HEK293 (cell line): ENCODE results near the gene KPNA6.

Source experiments
- BCL11B ChIP-seq: fragments of 450-650 bp; formaldehyde crosslinking; IDR thresholded peaks from 2 replicates; pipeline ENCODE4 v1.5.1; 2016; ENCODE audit warnings: low read depth, missing biosample characterization, missing genetic modification characterization
- CTCF ChIP-seq: fragments of 450-650 bp; formaldehyde crosslinking; IDR thresholded peaks from 2 replicates; pipeline ENCODE4 v1.5.1; 2016; ENCODE audit warnings: missing biosample characterization, missing genetic modification characterization
- GLI4 ChIP-seq: fragments of 450-650 bp; formaldehyde crosslinking; IDR thresholded peaks from 2 replicates; pipeline ENCODE4 v1.5.1; 2016; ENCODE audit warnings: missing biosample characterization, missing genetic modification characterization
- HIC1 ChIP-seq: fragments of 450-650 bp; formaldehyde crosslinking; IDR thresholded peaks from 2 replicates; pipeline ENCODE4 v1.5.1; 2016; ENCODE audit warnings: missing biosample characterization, missing genetic modification characterization
- KLF10 ChIP-seq: fragments of 450-650 bp; IDR thresholded peaks from 2 replicates; pipeline ENCODE4 v1.5.1; 2018; ENCODE audit warnings: missing biosample characterization, mild to moderate bottlenecking, missing genetic modification characterization
- MEIS1 ChIP-seq: sonication (generic); formaldehyde crosslinking; IDR thresholded peaks from 2 replicates; pipeline ENCODE4 v1.8.1; 2022; ENCODE audit warnings: missing genetic modification reagents, mild to moderate bottlenecking, borderline replicate concordance
- RBAK ChIP-seq: fragments of 450-650 bp; formaldehyde crosslinking; IDR thresholded peaks from 2 replicates; pipeline ENCODE4 v1.5.1; 2016; ENCODE audit warnings: missing biosample characterization, missing genetic modification characterization
- SCRT1 ChIP-seq: fragments of 450-650 bp; formaldehyde crosslinking; IDR thresholded peaks from 2 replicates; pipeline ENCODE4 v1.5.1; 2016; ENCODE audit warnings: missing biosample characterization, missing genetic modification characterization, borderline replicate concordance
- YY1 ChIP-seq: fragments of 450-650 bp; formaldehyde crosslinking; IDR thresholded peaks from 2 replicates; pipeline ENCODE4 v1.5.1; 2018; ENCODE audit warnings: missing biosample characterization, missing genetic modification characterization
- ZBTB20 ChIP-seq: fragments of 450-650 bp; formaldehyde crosslinking; IDR thresholded peaks from 2 replicates; pipeline ENCODE4 v1.5.1; 2016; ENCODE audit warnings: missing biosample characterization, missing genetic modification characterization
- ZNF114 ChIP-seq: fragments of 450-650 bp; formaldehyde crosslinking; IDR thresholded peaks from 2 replicates; pipeline ENCODE4 v1.5.0; 2017; ENCODE audit warnings: missing biosample characterization, missing genetic modification characterization
- ZNF132 ChIP-seq: fragments of 450-650 bp; formaldehyde crosslinking; IDR thresholded peaks from 2 replicates; pipeline ENCODE4 v1.5.1; 2017; ENCODE audit warnings: missing biosample characterization, missing genetic modification characterization, borderline replicate concordance
- ZNF140 ChIP-seq: fragments of 450-650 bp; formaldehyde crosslinking; IDR thresholded peaks from 2 replicates; pipeline ENCODE4 v1.5.1; 2016; ENCODE audit warnings: missing biosample characterization, missing genetic modification characterization
- ZNF155 ChIP-seq: fragments of 450-650 bp; formaldehyde crosslinking; IDR thresholded peaks from 2 replicates; pipeline ENCODE4 v1.5.1; 2016; ENCODE audit warnings: missing biosample characterization, missing genetic modification characterization
- ZNF169 ChIP-seq: fragments of 450-650 bp; formaldehyde crosslinking; IDR thresholded peaks from 2 replicates; pipeline ENCODE4 v1.5.1; 2016; ENCODE audit warnings: missing biosample characterization, missing genetic modification characterization
- ZNF2 ChIP-seq: fragments of 450-650 bp; formaldehyde crosslinking; IDR thresholded peaks from 2 replicates; pipeline ENCODE4 v1.5.1; 2016; ENCODE audit warnings: missing biosample characterization, missing genetic modification characterization
- ZNF404 ChIP-seq: fragments of 450-650 bp; formaldehyde crosslinking; IDR thresholded peaks from 2 replicates; pipeline ENCODE4 v1.5.1; 2017; ENCODE audit warnings: missing biosample characterization, missing genetic modification characterization
- ZNF488 ChIP-seq: fragments of 450-650 bp; formaldehyde crosslinking; IDR thresholded peaks from 2 replicates; pipeline ENCODE4 v1.5.1; 2016; ENCODE audit warnings: missing biosample characterization, missing genetic modification characterization
- ZNF501 ChIP-seq: fragments of 450-650 bp; formaldehyde crosslinking; IDR thresholded peaks from 2 replicates; pipeline ENCODE4 v1.5.1; 2016; ENCODE audit warnings: missing biosample characterization, missing genetic modification characterization
- ZNF513 ChIP-seq: fragments of 450-650 bp; IDR thresholded peaks from 2 replicates; pipeline ENCODE4 v1.5.1; 2018; ENCODE audit warnings: missing biosample characterization, missing genetic modification characterization
- ZNF518A ChIP-seq: fragments of 450-650 bp; formaldehyde crosslinking; conservative IDR thresholded peaks from 2 replicates; pipeline ENCODE4 v1.5.1; 2016; ENCODE audit warnings: low read depth, missing biosample characterization, missing genetic modification characterization
- ZNF561 ChIP-seq: fragments of 450-650 bp; IDR thresholded peaks from 2 replicates; pipeline ENCODE4 v1.5.1; 2018; ENCODE audit warnings: missing biosample characterization, missing genetic modification characterization, borderline replicate concordance
- ZNF621 ChIP-seq: fragments of 450-650 bp; formaldehyde crosslinking; IDR thresholded peaks from 2 replicates; pipeline ENCODE4 v1.5.1; 2017; ENCODE audit warnings: missing biosample characterization, missing genetic modification characterization
- ZNF624 ChIP-seq: fragments of 450-650 bp; formaldehyde crosslinking; IDR thresholded peaks from 2 replicates; pipeline ENCODE4 v1.5.1; 2017; ENCODE audit warnings: missing biosample characterization, missing genetic modification characterization
- ZNF791 ChIP-seq: fragments of 450-650 bp; formaldehyde crosslinking; IDR thresholded peaks from 2 replicates; pipeline ENCODE4 v1.5.1; 2016; ENCODE audit warnings: missing biosample characterization, missing genetic modification characterization
- ZSCAN23 ChIP-seq: fragments of 450-650 bp; formaldehyde crosslinking; IDR thresholded peaks from 2 replicates; pipeline ENCODE4 v1.5.1; 2016; ENCODE audit warnings: missing biosample characterization, missing genetic modification characterization

KPNA6 gene

GRCh38 chr1:32179443-32180185, 71.8 kb downstream of the KPNA6 start, which contains the start of gene TXLNA (continued):
- TF ChIP-seq CTCF (tag by site-specific recombination) (peak; percentile 49; the same call in 1 of the 2 replicates), ZNF169 (no peak), YY1 (tag by site-specific recombination) (no peak; the same call in 1 of the 2 replicates), MEIS1 (CRISPR knock-in tag) (no peak), KLF10 (tag by site-specific recombination) (peak; percentile 60; the same call in 1 of the 2 replicates), ZNF488 (tag by site-specific recombination) (no peak), BCL11B (peak; percentile 96), RBAK (no peak), ZNF404 (no peak), ZNF561 (no peak; the same call in 1 of the 2 replicates), ZNF155 (tag by site-specific recombination) (no peak), HIC1 (no peak), ZSCAN23 (tag by site-specific recombination) (no peak), ZNF513 (tag by site-specific recombination) (no peak; the same call in 1 of the 2 replicates), ZNF518A (tag by site-specific recombination) (peak; percentile 56), ZNF791 (tag by site-specific recombination) (no peak), ZNF140 (tag by site-specific recombination) (no peak), ZBTB20 (peak; percentile 65; the same call in 1 of the 2 replicates), ZNF2 (tag by site-specific recombination) (no peak; the same call in 1 of the 2 replicates), ZNF621 (tag by site-specific recombination) (no peak), ZNF114 (tag by site-specific recombination) (no peak), GLI4 (tag by site-specific recombination) (no peak), ZNF624 (tag by site-specific recombination) (no peak), ZNF132 (tag by site-specific recombination) (no peak), ZNF501 (tag by site-specific recombination) (peak; percentile 64; the same call in 1 of the 2 replicates), SCRT1 (no peak)
